Spleen (tissue), 7 donors: Measurements from ENCODE around the gene LRRK1.

Experiments used
- POLR2AphosphoS5 ChIP-seq, 3 donors: sonication (generic); formaldehyde crosslinking; IDR thresholded peaks; one replicate each; pipeline ENCODE4 v1.5.1; 2017; ENCODE audit warnings: antibody characterized with exemption in 3 of 3
- TF ChIP-seq, protein P1 (sequence below), 11 experiments: fragments of 200-600 bp in 7 of 11; fragments of 450-650 bp in 4 of 11; sonication (generic) in 4 of 11; IDR thresholded peaks in 8 of 11; conservative IDR thresholded peaks in 3 of 11; 1 replicate in 7 of 11; 2 replicates in 4 of 11; pipeline versions ENCODE4 v1.4.0 to v1.8.0; 2016 to 2021; ENCODE audit warnings: antibody characterized with exemption in 11 of 11, inconsistent platforms in 4 of 11, mild to moderate bottlenecking in 1 of 11
- donor health status: DM: no; HTN: no; CAD: no; lungs with moderate emphysema.
- donor health status: DM: no; HTN: no; CAD: no.
- donor health status: DM: no; HTN: no; CAD: no.

DNA sequence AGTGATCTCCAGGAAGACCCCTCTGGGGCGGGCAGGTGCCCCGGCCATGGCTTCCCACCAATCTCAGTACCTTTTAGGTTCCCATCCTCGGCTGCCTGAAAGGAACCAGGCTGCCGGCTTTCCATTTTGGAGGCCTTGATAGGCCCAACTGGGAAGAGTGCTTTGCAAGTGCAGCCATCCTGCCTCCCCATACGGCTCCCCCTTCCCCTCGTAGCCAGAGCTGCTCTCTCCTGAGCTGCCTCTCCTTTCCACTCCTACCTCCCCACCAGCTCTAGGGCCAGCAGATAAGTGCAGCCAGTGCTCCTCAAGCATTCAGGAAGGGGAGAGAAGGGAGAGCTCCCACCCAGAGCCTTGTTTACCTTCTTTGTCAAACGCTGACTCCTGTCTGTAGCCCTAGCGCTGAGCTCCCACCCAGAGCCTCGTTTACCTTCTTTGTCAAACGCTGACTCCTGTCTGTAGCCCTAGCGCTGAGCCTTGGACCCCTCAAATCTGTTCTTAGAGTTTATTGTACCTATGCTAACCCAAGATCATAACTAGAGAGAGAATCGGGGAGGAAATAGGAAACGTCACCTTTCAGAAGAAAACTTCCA, 133.0 kb downstream of the LRRK1 start:
- TF ChIP-seq, protein P1, sequence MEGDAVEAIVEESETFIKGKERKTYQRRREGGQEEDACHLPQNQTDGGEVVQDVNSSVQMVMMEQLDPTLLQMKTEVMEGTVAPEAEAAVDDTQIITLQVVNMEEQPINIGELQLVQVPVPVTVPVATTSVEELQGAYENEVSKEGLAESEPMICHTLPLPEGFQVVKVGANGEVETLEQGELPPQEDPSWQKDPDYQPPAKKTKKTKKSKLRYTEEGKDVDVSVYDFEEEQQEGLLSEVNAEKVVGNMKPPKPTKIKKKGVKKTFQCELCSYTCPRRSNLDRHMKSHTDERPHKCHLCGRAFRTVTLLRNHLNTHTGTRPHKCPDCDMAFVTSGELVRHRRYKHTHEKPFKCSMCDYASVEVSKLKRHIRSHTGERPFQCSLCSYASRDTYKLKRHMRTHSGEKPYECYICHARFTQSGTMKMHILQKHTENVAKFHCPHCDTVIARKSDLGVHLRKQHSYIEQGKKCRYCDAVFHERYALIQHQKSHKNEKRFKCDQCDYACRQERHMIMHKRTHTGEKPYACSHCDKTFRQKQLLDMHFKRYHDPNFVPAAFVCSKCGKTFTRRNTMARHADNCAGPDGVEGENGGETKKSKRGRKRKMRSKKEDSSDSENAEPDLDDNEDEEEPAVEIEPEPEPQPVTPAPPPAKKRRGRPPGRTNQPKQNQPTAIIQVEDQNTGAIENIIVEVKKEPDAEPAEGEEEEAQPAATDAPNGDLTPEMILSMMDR (IDR thresholded peaks at IDR 0.05 in 8 of 11, conservative IDR thresholded peaks at IDR 0.05 in 3 of 11) = no peak
- TF ChIP-seq POLR2AphosphoS5 (IDR thresholded peaks at IDR 0.05) = no peak
